GM12878 (cell line): ENCODE measurements around the gene KIRREL2. TPM values are rescaled to one million over a fixed set of nuclear protein-coding genes. Genes with fewer than 3 reads are reported as not detected.

Experiments used
- ATAC-seq: fragments of 200-7000 bp; cut with Tn5 transposase; 3 replicates; pipeline ENCODE4 v1.9.1; 2020; ENCODE audit warnings: mild to moderate bottlenecking, moderate library complexity
- BruUV-seq: library from RNA; stranded (reverse); fragments of 400-500 nt; replicated peaks from 2 replicates; lab custom pipeline; 2021; lab: Mats Ljungman, UMichigan
- CTCF ChIA-PET: fragments of 300-600 bp; sonication (Branson Sonifier 250); formaldehyde crosslinking; extraction: SDS; loops from one replicate; lab custom pipeline; 2021; ENCODE audit warnings: inconsistent platforms; lab: Yijun Ruan, JAX
- POLR2A ChIA-PET: fragments of 350-600 bp; formaldehyde crosslinking; extraction: SDS; loops from one replicate; lab custom pipeline; 2021; ENCODE audit warnings: inconsistent platforms; lab: Charles Lee
- RAD21 ChIA-PET: fragments of 300-600 bp; sonication (Branson Sonifier 250); formaldehyde crosslinking; loops from one replicate; lab custom pipeline; 2023; ENCODE audit warnings: antibody characterized with exemption; ENCODE audit not compliant: unreplicated experiment; lab: Charles Lee
- SMC1A ChIA-PET: fragments of 300-600 bp; sonication (Branson Sonifier 250); formaldehyde crosslinking; loops from one replicate; lab custom pipeline; 2023; ENCODE audit not compliant: unreplicated experiment, uncharacterized antibody; lab: Charles Lee
- DNase-seq: peaks from one replicate; pipeline ENCODE4 v3.0.0-alpha.2; 2011; ENCODE audit warnings: low read depth, low spot score
- FAIRE-seq: peaks from 3 replicates; lab custom pipeline; 2011; peaks lifted over from hg19 to GRCh38; lab: Jason Lieb, UNC
- H2AFZ ChIP-seq: 2 replicates; pipeline ENCODE4 v1.6.0; 2011; ENCODE audit warnings: low read depth, low read length, control low read depth; ENCODE audit not compliant: control insufficient read depth
- H3K27ac ChIP-seq: 2 replicates; pipeline ENCODE4 v1.5.1; 2011; ENCODE audit warnings: control low read depth; ENCODE audit not compliant: control insufficient read depth, insufficient read depth
- H3K27me3 ChIP-seq, 2 experiments: replicated peaks in 1 of 2; 2 replicates each; pipeline versions ENCODE4 v1.6.0 to v1.6.1; 2011; ENCODE audit warnings: low read length in 1 of 2; ENCODE audit not compliant: control insufficient read depth in 2 of 2, insufficient read depth in 2 of 2
- H3K36me3 ChIP-seq, 2 experiments: 2 replicates each; pipeline ENCODE4 v1.5.1; 2011; ENCODE audit warnings: low read length in 1 of 2; ENCODE audit not compliant: control insufficient read depth in 2 of 2, insufficient read depth in 2 of 2
- H3K4me1 ChIP-seq: 2 replicates; pipeline ENCODE4 v1.6.1; 2011; ENCODE audit warnings: mild to moderate bottlenecking, low read length, moderate library complexity, mixed read lengths; ENCODE audit not compliant: control insufficient read depth, insufficient read depth
- H3K4me2 ChIP-seq: 2 replicates; pipeline ENCODE4 v1.6.0; 2011; ENCODE audit warnings: control low read depth; ENCODE audit not compliant: control insufficient read depth, insufficient read depth
- H3K4me3 ChIP-seq: fragments of 200-600 bp; sonication (generic); 2 replicates; pipeline ENCODE4 v1.5.1; 2016
- H3K79me2 ChIP-seq: 2 replicates; pipeline ENCODE4 v1.6.0; 2011; ENCODE audit warnings: low read length; ENCODE audit not compliant: control insufficient read depth, insufficient read depth
- H3K9ac ChIP-seq: 2 replicates; pipeline ENCODE4 v1.8.0; 2011; ENCODE audit warnings: low read length, control low read depth, mixed read lengths; ENCODE audit not compliant: control insufficient read depth, insufficient read depth
- H3K9me3 ChIP-seq: replicated peaks from 3 replicates; pipeline ENCODE4 v1.5.1; 2011; ENCODE audit warnings: mild to moderate bottlenecking, low read length; ENCODE audit not compliant: control insufficient read depth, insufficient read depth
- H4K20me1 ChIP-seq: 2 replicates; pipeline ENCODE4 v1.6.0; 2011; ENCODE audit not compliant: control insufficient read depth, insufficient read depth
- ATF2 ChIP-seq: IDR thresholded peaks from 2 replicates; pipeline ENCODE4 v1.6.1; 2012; ENCODE audit warnings: low read length, inconsistent platforms
- BHLHE40 ChIP-seq, 2 experiments: fragments of 450-650 bp in 1 of 2; IDR thresholded peaks; 2 replicates each; pipeline ENCODE4 v1.6.1; 2011 to 2017; ENCODE audit warnings: low read depth in 2 of 2, borderline replicate concordance in 1 of 2, improper control_type of control experiment in 1 of 2, low read length in 1 of 2, mild to moderate bottlenecking in 1 of 2
- CTCF ChIP-seq, 3 experiments: IDR thresholded peaks in 2 of 3; conservative IDR thresholded peaks in 1 of 3; 2 replicates each; pipeline ENCODE4 v1.5.1; 2011; ENCODE audit warnings: low read depth in 3 of 3, low read length in 3 of 3, mild to moderate bottlenecking in 3 of 3, control low read depth in 2 of 3, moderate library complexity in 2 of 3, inconsistent platforms in 1 of 3, mixed read lengths in 1 of 3; ENCODE audit not compliant: control insufficient read depth in 2 of 3, insufficient read depth in 1 of 3; ENCODE audit errors: extremely low read depth in 1 of 3
- ELK1 ChIP-seq: IDR thresholded peaks from 2 replicates; pipeline ENCODE4 v1.6.1; 2012; ENCODE audit warnings: low read depth, low read length, improper control_type of control experiment
- GABPA ChIP-seq: IDR thresholded peaks from 2 replicates; pipeline ENCODE4 v1.6.1; 2014; ENCODE audit warnings: antibody characterized with exemption, low read depth, mild to moderate bottlenecking, inconsistent platforms
- GATAD2B ChIP-seq: fragments of 450-650 bp; conservative IDR thresholded peaks from 2 replicates; pipeline ENCODE4 v1.6.1; 2017; ENCODE audit warnings: low read depth, mild to moderate bottlenecking, moderate library complexity
- IKZF2 ChIP-seq, 2 experiments: fragments of 450-650 bp; IDR thresholded peaks; 2 replicates each; pipeline ENCODE4 v1.6.1; 2017; ENCODE audit warnings: mild to moderate bottlenecking in 2 of 2, moderate library complexity in 2 of 2
- IRF5 ChIP-seq: fragments of 450-650 bp; IDR thresholded peaks from 2 replicates; pipeline ENCODE4 v1.6.1; 2017; ENCODE audit warnings: borderline replicate concordance
- MYC ChIP-seq: IDR thresholded peaks from 2 replicates; pipeline ENCODE4 v1.6.1; 2011; ENCODE audit warnings: mild to moderate bottlenecking, low read length, moderate library complexity, inconsistent platforms; ENCODE audit not compliant: insufficient read depth, insufficient replicate concordance, insufficient read length, severe bottlenecking
- NR2C1 ChIP-seq: fragments of 450-650 bp; IDR thresholded peaks from 2 replicates; pipeline ENCODE4 v1.6.1; 2017; ENCODE audit warnings: antibody characterized with exemption, mild to moderate bottlenecking, moderate library complexity
- PML ChIP-seq: IDR thresholded peaks from 2 replicates; pipeline ENCODE4 v1.6.1; 2012; ENCODE audit warnings: low read length, inconsistent platforms
- RAD21 ChIP-seq: IDR thresholded peaks from 2 replicates; pipeline ENCODE4 v1.6.1; 2011; ENCODE audit warnings: mild to moderate bottlenecking, low read depth, low read length, moderate library complexity; ENCODE audit not compliant: insufficient read depth
- RELB ChIP-seq: fragments of 450-650 bp; IDR thresholded peaks from 2 replicates; pipeline ENCODE4 v1.6.1; 2017; ENCODE audit warnings: low read depth, mild to moderate bottlenecking, moderate library complexity
- SREBF1 ChIP-seq: IDR thresholded peaks from 2 replicates; pipeline ENCODE4 v1.6.1; 2012; ENCODE audit warnings: mild to moderate bottlenecking, low read length
- ZBED1 ChIP-seq: IDR thresholded peaks from 2 replicates; pipeline ENCODE4 v1.6.1; 2016; ENCODE audit warnings: borderline replicate concordance
- ZZZ3 ChIP-seq: IDR thresholded peaks from 2 replicates; pipeline ENCODE4 v1.6.1; 2011; ENCODE audit warnings: low read depth; ENCODE audit not compliant: control insufficient read depth, insufficient read length
- WGBS: methylation state at CpG from one replicate; pipeline ENCODE4 v1.1.6; 2016; ENCODE audit warnings: low lambda C conversion rate; ENCODE audit not compliant: insufficient replicate concordance, insufficient coverage; ENCODE audit errors: missing lambda C conversion rate; 5-methylcytosine and 5-hydroxymethylcytosine counted together
- in situ Hi-C: fragments of 300-500 bp; cut with MboI; formaldehyde crosslinking; loops from 9 replicates; pipeline ENCODE4 v1.14.3; 2018; ENCODE audit warnings: mixed read lengths
- intact Hi-C: fragments of 100-400 bp; cut with micrococcal nuclease; formaldehyde crosslinking; loops from one replicate; pipeline ENCODE4 v1.14.2; 2022; ENCODE audit not compliant: unreplicated experiment
- polyA plus RNA-seq, 11 experiments: library from polyadenylated mRNA; depleted of rRNA in 4 of 11; unstranded in 6 of 11; stranded (reverse) in 5 of 11; fragments of >200 nt; fragmentation: Nextera tagmentation in 4 of 11; fragmentation: Illumina TruSeq in 1 of 11; extraction: Ambion mirVana in 4 of 11; extraction: Trizol in 1 of 11; gene quantifications; 1 replicate in 1 of 11; 2 replicates in 10 of 11; pipeline versions ENCODE4 v1.2.1 to v1.2.3, GENCODE V29; 2011 to 2016; ENCODE audit warnings: inconsistent platforms in 2 of 11, missing spikeins in 2 of 11, low read depth in 1 of 11
- total RNA-seq, 4 experiments: library from RNA; depleted of rRNA in 3 of 4; stranded (reverse); fragments of >200 nt in 3 of 4; fragmentation: Illumina TruSeq in 1 of 4; extraction: Trizol in 1 of 4; gene quantifications; 2 replicates each; pipeline versions ENCODE4 v1.2.1 to v1.2.3, GENCODE V29; 2013 to 2021

Gene KIRREL2
- total and polyA plus RNA-seq, 10 of the 15 experiments (the other 5 are each of a cell fraction or from before 2014, with no cell fraction given) = 0.03 to 0.06 TPM; not detected in 8

- peaks cover 9 to 13% of the 10 kb centered on the region in 2 experiments; a peak in 3 of 4 replicates for H3K27me3 ChIP-seq
- no peak for ATAC-seq
- no TSS peak for BruUV-seq
- ChIA-PET CTCF (no interaction called here), POLR2A (no interaction called here), RAD21 (no interaction called here), SMC1A (no interaction called here)
- in situ Hi-C loops = no loop called here
- H4K20me1 ChIP-seq = no peaks in the 10 kb centered on the region
- 39% methylated on average over 52 of the region's 55 CpGs for WGBS
- no peaks in the 10 kb centered on the region for H3K36me3 ChIP-seq
- H3K27ac ChIP-seq = no peak overlapping the region
- no peak overlapping the region for H3K4me3 ChIP-seq
- H3K4me2 ChIP-seq = no peak overlapping the region
- H3K9me3 ChIP-seq = no peaks in the 10 kb centered on the region
- no peak overlapping the region for H2AFZ ChIP-seq
- H3K79me2 ChIP-seq = no peaks in the 10 kb centered on the region
- no peak for FAIRE-seq
- no peak for DNase-seq
- H3K9ac ChIP-seq = no peak overlapping the region
- peaks cover 3% of the 10 kb centered on the region; the same call in 1 of the 2 replicates for H3K4me1 ChIP-seq
- intact Hi-C loops = no loop called here
- TF ChIP-seq ZBED1 (no peak), CTCF (IDR thresholded peaks at IDR 0.05 in 2 of 3, conservative IDR thresholded peaks at IDR 0.05 in 1 of 3; ENCODE audit: control insufficient read depth in 2 of 3, extremely low read depth in 1 of 3, insufficient read depth in 1 of 3, low read depth in 3 of 3, low read length in 3 of 3) (no peak), MYC (no peak), BHLHE40 (IDR thresholded peaks at IDR 0.05; ENCODE audit: borderline replicate concordance in 1 of 2, low read depth in 2 of 2, low read length in 1 of 2) (no peak), RELB (no peak), ATF2 (no peak), NR2C1 (no peak), IRF5 (no peak), GATAD2B (no peak), GABPA (no peak), ELK1 (no peak), RAD21 (no peak), SREBF1 (no peak), IKZF2 (IDR thresholded peaks at IDR 0.05) (no peak), ZZZ3 (no peak), PML (no peak)
These were observed 4.3 kb downstream of the KIRREL2 start for GRCh38 chr19:35860818-35861639.
